ENCODE data around the gene LSR. TPM values are rescaled to one million over a fixed set of nuclear protein-coding genes. Genes with fewer than 3 reads are reported as not detected.

Gene LSR
- total RNA-seq, 1 donor from 2014 or later, result 18.1 TPM

DNA sequence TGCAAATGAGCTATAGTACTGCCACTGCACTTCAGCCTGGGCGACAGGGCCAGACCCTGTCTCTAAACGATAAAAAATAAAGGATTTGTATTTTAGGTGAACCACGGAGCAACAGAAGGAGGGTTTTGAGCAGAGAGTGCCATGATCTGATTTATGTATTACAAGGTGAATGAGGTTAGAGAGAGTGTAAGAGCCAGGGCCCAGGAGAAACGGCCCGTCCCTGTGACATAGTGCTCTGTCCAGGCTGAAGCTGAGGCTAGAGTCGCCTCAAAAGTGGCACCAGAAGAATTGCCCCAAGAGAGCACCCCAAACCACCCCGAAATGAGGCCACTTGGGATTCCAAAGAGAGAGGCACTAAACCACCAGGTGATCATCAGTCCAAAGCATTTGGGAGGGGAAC lies 60.1 kb downstream of the LSR start:
- Mint-ChIP-seq H3K27ac (ENCODE audit: unreplicated experiment) (no peak overlapping the region), H3K4me1 (ENCODE audit: low read depth, unreplicated experiment) (peaks cover 15% of the 10 kb centered on the region), H3K4me3 (ENCODE audit: unreplicated experiment) (peak overlapping the region; percentile 70), H3K27me3 (ENCODE audit: low read depth, unreplicated experiment) (peaks cover 24% of the 10 kb centered on the region), H3K36me3 (ENCODE audit: low read depth, unreplicated experiment) (no peaks in the 10 kb centered on the region), H3K9me3 (ENCODE audit: unreplicated experiment) (no peaks in the 10 kb centered on the region)
- no peak for TF ChIP-seq EZH2 (IDR thresholded peaks at IDR 0.05; ENCODE audit: insufficient read depth, low read length)
- TF ChIP-seq, protein P1, sequence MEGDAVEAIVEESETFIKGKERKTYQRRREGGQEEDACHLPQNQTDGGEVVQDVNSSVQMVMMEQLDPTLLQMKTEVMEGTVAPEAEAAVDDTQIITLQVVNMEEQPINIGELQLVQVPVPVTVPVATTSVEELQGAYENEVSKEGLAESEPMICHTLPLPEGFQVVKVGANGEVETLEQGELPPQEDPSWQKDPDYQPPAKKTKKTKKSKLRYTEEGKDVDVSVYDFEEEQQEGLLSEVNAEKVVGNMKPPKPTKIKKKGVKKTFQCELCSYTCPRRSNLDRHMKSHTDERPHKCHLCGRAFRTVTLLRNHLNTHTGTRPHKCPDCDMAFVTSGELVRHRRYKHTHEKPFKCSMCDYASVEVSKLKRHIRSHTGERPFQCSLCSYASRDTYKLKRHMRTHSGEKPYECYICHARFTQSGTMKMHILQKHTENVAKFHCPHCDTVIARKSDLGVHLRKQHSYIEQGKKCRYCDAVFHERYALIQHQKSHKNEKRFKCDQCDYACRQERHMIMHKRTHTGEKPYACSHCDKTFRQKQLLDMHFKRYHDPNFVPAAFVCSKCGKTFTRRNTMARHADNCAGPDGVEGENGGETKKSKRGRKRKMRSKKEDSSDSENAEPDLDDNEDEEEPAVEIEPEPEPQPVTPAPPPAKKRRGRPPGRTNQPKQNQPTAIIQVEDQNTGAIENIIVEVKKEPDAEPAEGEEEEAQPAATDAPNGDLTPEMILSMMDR (IDR thresholded peaks at IDR 0.05; ENCODE audit: insufficient read depth, low read depth, low read length), result no peak
- Histone ChIP-seq H3K4me1 (ENCODE audit: insufficient read depth, low read length) (no peaks in the 10 kb centered on the region), H2AFZ (ENCODE audit: low read depth, low read length) (no peak overlapping the region), H3K79me2 (ENCODE audit: insufficient read depth, low read length) (no peaks in the 10 kb centered on the region), H3K27me3 (ENCODE audit: insufficient read depth, low read length) (no peaks in the 10 kb centered on the region), H4K20me1 (ENCODE audit: insufficient read depth, low read length) (no peaks in the 10 kb centered on the region), H3K4me3 (ENCODE audit: insufficient read depth, low read depth, low read length) (no peak overlapping the region), H3K9ac (ENCODE audit: low read length) (no peak overlapping the region), H3K4me2 (ENCODE audit: low read length) (no peak overlapping the region), H3K36me3 (ENCODE audit: insufficient read depth, low read length) (no peaks in the 10 kb centered on the region), H3K27ac (ENCODE audit: low read depth, low read length) (no peak overlapping the region), H3K9me3 (ENCODE audit: insufficient read depth, low read depth, low read length) (no peaks in the 10 kb centered on the region)
- FAIRE-seq (no peak), DNase-seq (ENCODE audit: low read depth) (no peak)

DNA sequence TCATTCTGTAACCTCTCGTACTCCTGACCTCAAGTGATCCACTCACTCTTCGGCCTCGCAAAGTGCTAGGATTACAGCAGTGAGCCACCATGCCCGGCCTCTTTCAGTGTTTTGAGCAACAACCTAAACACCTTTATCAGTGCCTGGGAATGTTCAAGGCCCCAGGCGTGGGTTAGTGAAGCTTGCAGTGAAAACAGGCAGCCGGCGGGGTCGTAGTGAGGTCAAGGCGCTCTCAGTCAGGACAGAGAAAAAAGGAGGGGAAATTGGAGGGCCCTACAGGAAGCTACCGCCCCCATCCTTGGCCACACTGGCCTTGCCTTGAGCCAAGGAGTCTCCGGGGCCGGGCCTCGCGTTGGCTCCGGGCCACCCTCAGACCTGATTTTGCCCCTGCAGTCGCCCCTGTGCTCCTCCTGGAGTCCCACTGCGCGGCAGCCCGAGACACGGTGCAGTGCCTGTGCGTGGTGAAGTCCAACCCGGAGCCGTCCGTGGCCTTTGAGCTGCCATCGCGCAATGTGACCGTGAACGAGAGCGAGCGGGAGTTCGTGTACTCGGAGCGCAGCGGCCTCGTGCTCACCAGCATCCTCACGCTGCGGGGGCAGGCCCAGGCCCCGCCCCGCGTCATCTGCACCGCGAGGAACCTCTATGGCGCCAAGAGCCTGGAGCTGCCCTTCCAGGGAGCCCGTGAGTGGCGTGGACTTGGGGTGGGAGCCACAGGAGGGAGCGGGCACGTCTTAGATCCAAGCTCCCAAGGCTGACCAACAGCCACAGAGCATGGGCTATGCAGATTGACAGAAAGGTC lies 60.9 kb downstream of the LSR start:
- Histone ChIP-seq H3K9ac (ENCODE audit: low read length) (no peak overlapping the region), H3K4me3 (ENCODE audit: insufficient read depth, low read depth, low read length) (no peak overlapping the region), H3K27ac (ENCODE audit: low read depth, low read length) (no peak overlapping the region), H3K4me2 (ENCODE audit: low read length) (no peak overlapping the region), H3K4me1 (ENCODE audit: insufficient read depth, low read length) (no peaks in the 10 kb centered on the region), H3K27me3 (ENCODE audit: insufficient read depth, low read length) (no peaks in the 10 kb centered on the region), H3K36me3 (ENCODE audit: insufficient read depth, low read length) (no peaks in the 10 kb centered on the region), H4K20me1 (ENCODE audit: insufficient read depth, low read length) (no peaks in the 10 kb centered on the region), H3K9me3 (ENCODE audit: insufficient read depth, low read depth, low read length) (no peaks in the 10 kb centered on the region), H3K79me2 (ENCODE audit: insufficient read depth, low read length) (no peaks in the 10 kb centered on the region), H2AFZ (ENCODE audit: low read depth, low read length) (no peak overlapping the region)
- Mint-ChIP-seq H3K27me3 (ENCODE audit: low read depth, unreplicated experiment) (peaks cover 31% of the 10 kb centered on the region), H3K9me3 (ENCODE audit: unreplicated experiment) (no peaks in the 10 kb centered on the region), H3K4me3 (ENCODE audit: unreplicated experiment) (no peak overlapping the region), H3K27ac (ENCODE audit: unreplicated experiment) (no peak overlapping the region), H3K36me3 (ENCODE audit: low read depth, unreplicated experiment) (no peaks in the 10 kb centered on the region), H3K4me1 (ENCODE audit: low read depth, unreplicated experiment) (peaks cover 14% of the 10 kb centered on the region)
- no peak for FAIRE-seq
- TF ChIP-seq EZH2 (IDR thresholded peaks at IDR 0.05; ENCODE audit: insufficient read depth, low read length), result no peak
- TF ChIP-seq, protein P1 (IDR thresholded peaks at IDR 0.05; ENCODE audit: insufficient read depth, low read depth, low read length), result no peak
- DNase-seq (ENCODE audit: low read depth), result no peak

GRCh38 chr19:35310331-35310730 lies 61.5 kb downstream of the LSR start:
- Histone ChIP-seq H3K4me2 (ENCODE audit: low read length) (no peak overlapping the region), H3K79me2 (ENCODE audit: insufficient read depth, low read length) (no peaks in the 10 kb centered on the region), H2AFZ (ENCODE audit: low read depth, low read length) (no peak overlapping the region), H3K36me3 (ENCODE audit: insufficient read depth, low read length) (no peaks in the 10 kb centered on the region), H3K9ac (ENCODE audit: low read length) (no peak overlapping the region), H3K27me3 (ENCODE audit: insufficient read depth, low read length) (no peaks in the 10 kb centered on the region), H3K4me1 (ENCODE audit: insufficient read depth, low read length) (no peaks in the 10 kb centered on the region), H3K9me3 (ENCODE audit: insufficient read depth, low read depth, low read length) (no peaks in the 10 kb centered on the region), H3K4me3 (ENCODE audit: insufficient read depth, low read depth, low read length) (no peak overlapping the region), H3K27ac (ENCODE audit: low read depth, low read length) (no peak overlapping the region), H4K20me1 (ENCODE audit: insufficient read depth, low read length) (no peaks in the 10 kb centered on the region)
- H3K36me3 Mint-ChIP-seq (ENCODE audit: low read depth, unreplicated experiment), result no peaks in the 10 kb centered on the region
- H3K27ac Mint-ChIP-seq (ENCODE audit: unreplicated experiment), result no peak overlapping the region
- TF ChIP-seq, protein P1 (IDR thresholded peaks at IDR 0.05; ENCODE audit: insufficient read depth, low read depth, low read length), result no peak
- no peak for TF ChIP-seq EZH2 (IDR thresholded peaks at IDR 0.05; ENCODE audit: insufficient read depth, low read length)
- no peak overlapping the region for H3K4me3 Mint-ChIP-seq (ENCODE audit: unreplicated experiment)
- DNase-seq (ENCODE audit: low read depth), result no peak
- H3K9me3 Mint-ChIP-seq (ENCODE audit: unreplicated experiment), result no peaks in the 10 kb centered on the region
- peaks cover 33% of the 10 kb centered on the region for H3K27me3 Mint-ChIP-seq (ENCODE audit: low read depth, unreplicated experiment)
- no peak for FAIRE-seq
- H3K4me1 Mint-ChIP-seq (ENCODE audit: low read depth, unreplicated experiment), result peaks cover 14% of the 10 kb centered on the region
